WTC11 (cell line): ENCODE data around the gene TIGD1. TPM values are rescaled to one million over a fixed set of nuclear protein-coding genes. Genes with fewer than 3 reads are reported as not detected.

Source experiments
- ATAC-seq: fragments of 200-7000 bp; cut with Tn5 transposase; 2 replicates; pipeline ENCODE4 v1.10.0; 2021; ENCODE audit warnings: mild to moderate bottlenecking, moderate library complexity
- CTCF ChIA-PET: fragments of 300-600 bp; sonication (Branson Sonifier 250); formaldehyde crosslinking; loops from one replicate; lab custom pipeline; 2021; ENCODE audit warnings: antibody characterized with exemption; lab: Charles Lee
- POLR2A ChIA-PET: fragments of 350-600 bp; sonication (Branson Sonifier 250); formaldehyde crosslinking; loops from one replicate; lab custom pipeline; 2021; ENCODE audit warnings: antibody characterized with exemption; lab: Charles Lee
- DNase-seq: peaks from one replicate; pipeline ENCODE4 v3.0.0; 2021; ENCODE audit warnings: low spot score
- H3K27ac Mint-ChIP-seq: 2 replicates; pipeline ENCODE4 v1.8.0; 2021; ENCODE audit warnings: mixed read lengths
- H3K27me3 Mint-ChIP-seq: 2 replicates; pipeline ENCODE4 v1.8.0; 2021; ENCODE audit warnings: low read depth, mild to moderate bottlenecking, moderate library complexity, mixed read lengths
- H3K36me3 Mint-ChIP-seq: 2 replicates; pipeline ENCODE4 v1.8.0; 2021; ENCODE audit warnings: mixed read lengths
- H3K4me1 Mint-ChIP-seq: 2 replicates; pipeline ENCODE4 v1.8.0; 2022; ENCODE audit warnings: mixed read lengths
- H3K4me3 Mint-ChIP-seq: 2 replicates; pipeline ENCODE4 v1.8.0; 2021; ENCODE audit warnings: mild to moderate bottlenecking, moderate library complexity, mixed read lengths
- H3K9me3 Mint-ChIP-seq: 2 replicates; pipeline ENCODE4 v1.8.0; 2021; ENCODE audit warnings: mixed read lengths
- AR ChIP-seq: fragments of 250-450 bp; sonication (Bioruptor Pico); IDR thresholded peaks from 2 replicates; pipeline ENCODE4 v1.9.0; 2021; ENCODE audit warnings: mild to moderate bottlenecking
- ARID4B ChIP-seq: sonication (generic); formaldehyde crosslinking; IDR thresholded peaks from 2 replicates; pipeline ENCODE4 v1.8.0; 2023; ENCODE audit warnings: missing genetic modification reagents, mild to moderate bottlenecking, borderline replicate concordance
- ATF1 ChIP-seq: sonication (generic); formaldehyde crosslinking; IDR thresholded peaks from 2 replicates; pipeline ENCODE4 v1.8.1; 2023; ENCODE audit warnings: mild to moderate bottlenecking, moderate library complexity, missing genetic modification reagents
- CBFB ChIP-seq: sonication (generic); formaldehyde crosslinking; IDR thresholded peaks from 2 replicates; pipeline ENCODE4 v1.8.1; 2022; ENCODE audit warnings: mild to moderate bottlenecking, low read depth, missing genetic modification reagents
- E2F1 ChIP-seq: sonication (generic); formaldehyde crosslinking; IDR thresholded peaks from 2 replicates; pipeline ENCODE4 v1.8.0; 2022; ENCODE audit warnings: mild to moderate bottlenecking, missing genetic modification reagents
- E2F4 ChIP-seq: sonication (generic); formaldehyde crosslinking; IDR thresholded peaks from 2 replicates; pipeline ENCODE4 v1.8.1; 2022; ENCODE audit warnings: low read depth, mild to moderate bottlenecking, moderate library complexity, missing genetic modification reagents, borderline replicate concordance
- ELF4 ChIP-seq: sonication (generic); formaldehyde crosslinking; IDR thresholded peaks from 2 replicates; pipeline ENCODE4 v1.8.1; 2022; ENCODE audit warnings: low read depth, mild to moderate bottlenecking, moderate library complexity, missing genetic modification reagents
- GABPB1 ChIP-seq: sonication (generic); formaldehyde crosslinking; IDR thresholded peaks from 2 replicates; pipeline ENCODE4 v1.8.1; 2023; ENCODE audit warnings: mild to moderate bottlenecking, missing genetic modification reagents
- GTF2I ChIP-seq: fragments of 250-450 bp; sonication (Bioruptor Pico); conservative IDR thresholded peaks from 2 replicates; pipeline ENCODE4 v1.4.0; 2021; ENCODE audit warnings: mild to moderate bottlenecking
- MYBL2 ChIP-seq: sonication (generic); formaldehyde crosslinking; IDR thresholded peaks from 2 replicates; pipeline ENCODE4 v1.8.1; 2023; ENCODE audit warnings: mild to moderate bottlenecking, moderate library complexity, missing genetic modification reagents
- NFYB ChIP-seq: sonication (generic); formaldehyde crosslinking; conservative IDR thresholded peaks from 2 replicates; pipeline ENCODE4 v1.8.0; 2022; ENCODE audit warnings: low read depth, missing genetic modification reagents
- OVOL2 ChIP-seq: fragments of 250-450 bp; sonication (Bioruptor Pico); IDR thresholded peaks from 2 replicates; pipeline ENCODE4 v1.9.0; 2021; ENCODE audit warnings: mild to moderate bottlenecking, borderline replicate concordance
- PREB ChIP-seq: sonication (generic); formaldehyde crosslinking; IDR thresholded peaks from 2 replicates; pipeline ENCODE4 v1.8.1; 2022; ENCODE audit warnings: mild to moderate bottlenecking, missing genetic modification reagents, moderate library complexity, borderline replicate concordance
- RELA ChIP-seq: sonication (generic); formaldehyde crosslinking; IDR thresholded peaks from 2 replicates; pipeline ENCODE4 v1.8.1; 2022; ENCODE audit warnings: missing genetic modification reagents, mild to moderate bottlenecking, borderline replicate concordance
- TP53 ChIP-seq: sonication (generic); formaldehyde crosslinking; IDR thresholded peaks from 2 replicates; pipeline ENCODE4 v1.8.1; 2023; ENCODE audit warnings: mild to moderate bottlenecking, missing genetic modification reagents
- ZBTB21 ChIP-seq: sonication (generic); formaldehyde crosslinking; IDR thresholded peaks from 2 replicates; pipeline ENCODE4 v1.8.1; 2023; ENCODE audit warnings: mild to moderate bottlenecking, missing genetic modification reagents, borderline replicate concordance
- ZNF232 ChIP-seq: sonication (generic); formaldehyde crosslinking; IDR thresholded peaks from 2 replicates; pipeline ENCODE4 v1.8.0; 2022; ENCODE audit warnings: mild to moderate bottlenecking, missing genetic modification reagents
- ZNF423 ChIP-seq: fragments of 250-450 bp; sonication (Bioruptor Pico); IDR thresholded peaks from 2 replicates; pipeline ENCODE4 v2.1.2; 2022; ENCODE audit warnings: mild to moderate bottlenecking, moderate library complexity
- total RNA-seq: library from RNA; stranded (reverse); gene quantifications from 3 replicates; pipeline ENCODE4 v1.2.3, GENCODE V29; 2021

Gene TIGD1
- total RNA-seq, 1 experiment from 2014 or later, result 9.0 TPM

- TF ChIP-seq OVOL2 (CRISPR knock-in tag) (no peak), GABPB1 (CRISPR knock-in tag) (peak; percentile 25; the same call in 1 of the 2 replicates), MYBL2 (CRISPR knock-in tag) (no peak), ELF4 (no peak), ARID4B (CRISPR knock-in tag) (no peak), PREB (CRISPR knock-in tag) (no peak)
- no peak overlapping the region for H3K27ac Mint-ChIP-seq
- POLR2A ChIA-PET, result no interaction called here
- H3K4me3 Mint-ChIP-seq, result no peak overlapping the region
- DNase-seq (no peak), ATAC-seq (no peak)
- H3K27me3 Mint-ChIP-seq, result no peaks in the 10 kb centered on the region
- peaks cover 25% of the 10 kb centered on the region for H3K36me3 Mint-ChIP-seq
- H3K9me3 Mint-ChIP-seq, result no peaks in the 10 kb centered on the region
- CTCF ChIA-PET, result no interaction called here
- H3K4me1 Mint-ChIP-seq, result no peaks in the 10 kb centered on the region
Observed at GRCh38 chr2:232574674-232575403, 24.5 kb upstream of the TIGD1 start.

GRCh38 chr2:232573771-232574435, 23.5 kb upstream of the TIGD1 start:
- ChIA-PET CTCF (no interaction called here), POLR2A (no interaction called here)
- Mint-ChIP-seq H3K4me1 (no peaks in the 10 kb centered on the region), H3K27ac (no peak overlapping the region), H3K27me3 (no peaks in the 10 kb centered on the region), H3K36me3 (peaks cover 32% of the 10 kb centered on the region), H3K9me3 (no peaks in the 10 kb centered on the region), H3K4me3 (no peak overlapping the region)
- ATAC-seq, result no peak
- no peak for TF ChIP-seq ZNF232
- no peak for TF ChIP-seq TP53 (CRISPR knock-in tag)
- no peak for TF ChIP-seq E2F1 (CRISPR knock-in tag)
- no peak for TF ChIP-seq CBFB (CRISPR knock-in tag)
- TF ChIP-seq NFYB (CRISPR knock-in tag), result no peak
- no peak for TF ChIP-seq ATF1 (CRISPR knock-in tag)
- no peak for TF ChIP-seq ARID4B (CRISPR knock-in tag)
- TF ChIP-seq RELA (CRISPR knock-in tag), result no peak
- no peak for TF ChIP-seq ZNF423 (CRISPR knock-in tag)
- no peak for TF ChIP-seq ZBTB21 (CRISPR knock-in tag)
- TF ChIP-seq E2F4 (CRISPR knock-in tag), result no peak
- TF ChIP-seq GTF2I (CRISPR knock-in tag), result no peak
- TF ChIP-seq AR (CRISPR knock-in tag), result no peak
- no peak for DNase-seq
